Non-pigmented ciliary epithelial cell (primary cell): ENCODE measurements around the gene TBX3.
A peak's percentile ranks its signal among the peaks of the same experiment; 100 is the strongest.

Experiments used
- DNase-seq: peaks from one replicate; pipeline ENCODE4 v3.0.0-alpha.2; 2010; ENCODE audit warnings: low read depth

TBX3 gene

DNA sequence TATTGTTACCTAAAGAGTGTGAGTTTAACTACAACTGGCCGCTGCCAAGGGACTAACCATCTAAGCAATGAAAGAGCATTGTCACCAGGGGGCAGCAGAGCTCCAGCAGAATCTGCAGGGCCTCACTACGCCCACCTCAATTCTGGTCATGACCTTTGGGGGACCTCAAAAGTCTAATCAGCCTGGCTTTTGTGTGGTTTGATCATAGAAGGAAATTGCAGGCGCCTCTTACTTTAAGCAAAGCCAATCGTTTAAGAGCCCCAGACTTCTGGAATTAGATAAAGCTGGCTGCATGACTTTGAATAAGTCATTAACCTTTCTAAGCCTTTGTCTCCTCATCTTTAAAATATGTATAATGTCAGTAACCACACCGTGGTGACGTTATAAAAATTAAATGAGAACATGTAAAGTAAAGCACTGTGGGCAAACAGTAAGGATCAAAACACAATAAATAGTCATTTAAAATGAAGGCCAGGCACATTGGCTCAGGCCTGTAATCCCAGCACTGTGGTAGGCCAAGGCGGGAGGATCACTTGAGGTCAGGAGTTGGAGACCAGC lies 58.6 kb downstream of the TBX3 start:
- peak; percentile 24 for DNase-seq

DNA sequence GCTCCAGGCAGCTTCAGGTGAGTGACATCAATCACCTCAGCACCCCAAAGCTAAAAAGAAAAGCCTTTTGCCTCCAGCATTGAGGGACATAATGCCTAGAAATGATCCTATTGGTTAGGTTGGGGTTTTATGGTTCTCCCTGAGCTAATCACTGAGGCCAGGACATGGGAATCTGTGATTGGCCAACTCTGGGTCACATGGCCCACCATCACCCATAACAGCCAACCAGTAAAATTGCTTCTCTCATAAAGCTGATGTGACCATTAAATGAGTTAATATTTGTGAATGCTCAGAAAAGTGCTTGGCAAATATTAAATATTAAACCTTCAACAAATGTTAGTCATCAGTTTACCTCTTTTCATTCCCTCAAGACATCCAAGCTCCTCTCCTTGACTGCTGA lies 60.2 kb downstream of the TBX3 start:
- no peak for DNase-seq
